ENCODE data around the gene GMEB1.
"Not testable (repeated sequence)": the region's sequence is repeated elsewhere in the genome, so short reads cannot be mapped to it uniquely, and the experiment has no call there.

Gene GMEB1

GRCh38 chr1:28719332-28719619 is 50.7 kb downstream of the GMEB1 start:
- TF ChIP-seq GATA1 (IDR thresholded peaks at IDR 0.05; ENCODE audit: low read depth, low read length) (no peak), POLR2A (IDR thresholded peaks at IDR 0.05; ENCODE audit: low read length) (no peak)
- no peak for DNase-seq

- no peak for DNase-seq
- TF ChIP-seq POLR2A (IDR thresholded peaks at IDR 0.05; ENCODE audit: low read length) (no peak), GATA1 (IDR thresholded peaks at IDR 0.05; ENCODE audit: low read depth, low read length) (no peak)
Observed at GRCh38 chr1:28720376-28720775, 51.8 kb downstream of the GMEB1 start.

- not testable (repeated sequence) for DNase-seq
Observed at GRCh38 chr1:28721927-28722326, 53.3 kb downstream of the GMEB1 start.

GRCh38 chr1:28725365-28725764 is 56.8 kb downstream of the GMEB1 start:
- not testable (repeated sequence) for DNase-seq

- no peak for DNase-seq
- TF ChIP-seq POLR2A (IDR thresholded peaks at IDR 0.05; ENCODE audit: low read length) (no peak), GATA1 (IDR thresholded peaks at IDR 0.05; ENCODE audit: low read depth, low read length) (no peak)
Observed at GRCh38 chr1:28735961-28736449, 67.4 kb downstream of the GMEB1 start.

GRCh38 chr1:28736450-28737306 is 68.1 kb downstream of the GMEB1 start, which contains the start of gene YTHDF2:
TSS of gene YTHDF2 (plus strand) at chr1:28736940. CDS start at chr1:28737121, 181 bp downstream.
- peak; percentile 99 for DNase-seq
- TF ChIP-seq POLR2A (IDR thresholded peaks at IDR 0.05; ENCODE audit: low read length) (peak; percentile 82), GATA1 (IDR thresholded peaks at IDR 0.05; ENCODE audit: low read depth, low read length) (no peak)

GRCh38 chr1:28737307-28738132 is 68.9 kb downstream of the GMEB1 start:
- TF ChIP-seq GATA1 (IDR thresholded peaks at IDR 0.05; ENCODE audit: low read depth, low read length) (no peak), POLR2A (IDR thresholded peaks at IDR 0.05; ENCODE audit: low read length) (no peak)
- DNase-seq, result peak in 1 of 2 experiments; percentile 75

- TF ChIP-seq POLR2A (IDR thresholded peaks at IDR 0.05; ENCODE audit: low read length) (no peak), GATA1 (IDR thresholded peaks at IDR 0.05; ENCODE audit: low read depth, low read length) (no peak)
- DNase-seq, result no peak
Observed at GRCh38 chr1:28740118-28740517, 71.5 kb downstream of the GMEB1 start.

- no peak for DNase-seq
- no peak for TF ChIP-seq POLR2A (IDR thresholded peaks at IDR 0.05; ENCODE audit: low read length)
- no peak for TF ChIP-seq GATA1 (IDR thresholded peaks at IDR 0.05; ENCODE audit: low read depth, low read length)
Observed at GRCh38 chr1:28744184-28744583, 75.6 kb downstream of the GMEB1 start.

GRCh38 chr1:28745653-28746173 is 77.1 kb downstream of the GMEB1 start:
- TF ChIP-seq POLR2A (IDR thresholded peaks at IDR 0.05; ENCODE audit: low read length) (no peak), GATA1 (IDR thresholded peaks at IDR 0.05; ENCODE audit: low read depth, low read length) (no peak)
- no peak for DNase-seq

- DNase-seq, result no peak
- TF ChIP-seq GATA1 (IDR thresholded peaks at IDR 0.05; ENCODE audit: low read depth, low read length) (no peak), POLR2A (IDR thresholded peaks at IDR 0.05; ENCODE audit: low read length) (no peak)
Observed at GRCh38 chr1:28750330-28750729, 81.7 kb downstream of the GMEB1 start.

- DNase-seq, result peak in 1 of 2 experiments; percentile 27
Observed at GRCh38 chr1:28750771-28751294, 82.2 kb downstream of the GMEB1 start.

GRCh38 chr1:28751315-28752060 is 82.9 kb downstream of the GMEB1 start:
- peak in 1 of 2 experiments; percentile 50 for DNase-seq

GRCh38 chr1:28755701-28756100 is 87.1 kb downstream of the GMEB1 start:
- TF ChIP-seq POLR2A (IDR thresholded peaks at IDR 0.05; ENCODE audit: low read length) (no peak), GATA1 (IDR thresholded peaks at IDR 0.05; ENCODE audit: low read depth, low read length) (no peak)
- DNase-seq, result no peak

More at GRCh38 chr1:28751315-28752060, 82.9 kb downstream of the GMEB1 start:
- TF ChIP-seq POLR2A (IDR thresholded peaks at IDR 0.05; ENCODE audit: low read length) (no peak), GATA1 (IDR thresholded peaks at IDR 0.05; ENCODE audit: low read depth, low read length) (no peak)
